GM19468 (cell line): ENCODE results near the gene TNFRSF14.
"Not testable (repeated sequence)": the region's sequence is repeated elsewhere in the genome, so short reads cannot be mapped to it uniquely, and the experiment has no call there.

Source experiments
- ATAC-seq: cut with Tn5 transposase; IDR thresholded peaks from one replicate; pipeline ENCODE4 v1.9.1; 2021; ENCODE audit warnings: mild to moderate bottlenecking, moderate library complexity, moderate number of reproducible peaks; ENCODE audit not compliant: unreplicated experiment; ENCODE audit errors: extremely low read depth

TNFRSF14 gene

DNA sequence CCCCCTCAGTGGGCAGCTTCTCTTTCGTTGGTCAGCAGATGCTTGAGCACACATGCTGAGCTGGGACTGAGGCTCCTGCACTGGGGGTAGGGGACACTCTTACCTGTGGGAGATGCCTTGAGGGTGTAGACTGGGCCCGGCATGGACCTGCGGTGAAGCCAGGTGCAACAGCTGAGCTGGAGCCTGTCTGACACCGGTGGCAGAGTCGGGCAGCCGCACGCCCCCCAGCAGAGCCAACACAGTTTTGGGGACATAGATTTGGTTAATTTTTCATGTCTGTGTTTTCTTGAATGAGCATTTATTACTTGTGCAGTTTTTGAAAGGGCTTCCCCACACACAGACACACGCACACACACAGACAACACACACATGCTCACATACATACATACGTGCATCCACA lies 20.2 kb upstream of the TNFRSF14 start:
- ATAC-seq: no peak

DNA sequence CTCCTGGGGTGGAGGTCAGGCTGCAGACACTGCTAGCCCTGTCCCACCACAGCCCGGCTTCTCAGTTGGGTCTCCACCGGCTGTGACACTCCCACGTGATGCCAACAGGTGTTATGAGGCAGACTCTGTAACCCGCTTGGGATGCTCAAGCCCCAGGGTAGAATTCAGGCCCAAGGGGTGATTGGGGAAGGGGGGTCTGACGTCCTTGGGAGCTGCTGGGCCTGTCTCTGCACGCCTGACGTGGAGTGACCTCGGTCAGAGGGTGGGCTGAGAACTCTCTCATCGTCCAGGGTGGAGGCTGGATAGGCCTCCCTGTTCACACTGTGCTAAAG lies 18.4 kb upstream of the TNFRSF14 start:
- no peak for ATAC-seq

DNA sequence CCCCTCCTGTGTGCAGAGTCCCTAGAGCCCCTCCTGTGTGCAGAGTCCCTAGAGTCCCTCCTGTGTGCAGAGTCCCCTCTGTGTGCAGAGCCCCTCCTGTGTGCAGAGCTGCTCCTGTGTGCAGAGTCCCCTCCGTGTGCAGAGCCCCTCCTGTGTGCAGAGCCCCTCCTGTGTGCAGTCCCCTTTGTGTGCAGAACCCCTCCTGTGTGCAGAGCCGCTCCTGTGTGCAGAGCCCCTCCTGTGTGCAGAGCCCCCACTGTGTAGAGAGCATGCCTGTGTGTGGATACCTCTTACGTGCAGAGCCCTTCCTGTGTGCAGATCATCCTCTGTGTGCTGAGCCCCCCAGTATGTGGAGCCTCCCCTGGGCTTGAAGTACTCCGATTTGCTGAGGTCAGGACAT lies 17.8 kb upstream of the TNFRSF14 start:
- no peak for ATAC-seq

DNA sequence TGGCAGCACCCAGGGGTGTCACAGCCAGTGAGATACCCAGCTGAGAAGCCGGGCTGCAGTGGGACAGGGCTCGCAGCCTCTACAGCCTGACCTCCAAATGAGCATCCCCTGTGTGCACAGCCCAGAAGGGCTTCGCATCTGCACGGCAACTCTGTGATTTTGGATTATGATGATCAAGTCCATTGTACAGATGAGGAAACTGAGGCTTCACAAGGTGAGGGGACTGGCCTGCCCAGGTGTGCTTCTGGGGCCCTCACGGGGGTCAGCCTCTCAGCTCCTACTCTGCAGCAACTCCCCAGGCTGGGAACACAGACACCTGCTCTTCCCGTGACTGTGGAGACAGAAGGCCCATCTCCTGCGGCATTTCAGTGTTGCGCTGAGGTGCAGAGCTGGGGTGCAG lies 17.3 kb upstream of the TNFRSF14 start:
- no peak for ATAC-seq

DNA sequence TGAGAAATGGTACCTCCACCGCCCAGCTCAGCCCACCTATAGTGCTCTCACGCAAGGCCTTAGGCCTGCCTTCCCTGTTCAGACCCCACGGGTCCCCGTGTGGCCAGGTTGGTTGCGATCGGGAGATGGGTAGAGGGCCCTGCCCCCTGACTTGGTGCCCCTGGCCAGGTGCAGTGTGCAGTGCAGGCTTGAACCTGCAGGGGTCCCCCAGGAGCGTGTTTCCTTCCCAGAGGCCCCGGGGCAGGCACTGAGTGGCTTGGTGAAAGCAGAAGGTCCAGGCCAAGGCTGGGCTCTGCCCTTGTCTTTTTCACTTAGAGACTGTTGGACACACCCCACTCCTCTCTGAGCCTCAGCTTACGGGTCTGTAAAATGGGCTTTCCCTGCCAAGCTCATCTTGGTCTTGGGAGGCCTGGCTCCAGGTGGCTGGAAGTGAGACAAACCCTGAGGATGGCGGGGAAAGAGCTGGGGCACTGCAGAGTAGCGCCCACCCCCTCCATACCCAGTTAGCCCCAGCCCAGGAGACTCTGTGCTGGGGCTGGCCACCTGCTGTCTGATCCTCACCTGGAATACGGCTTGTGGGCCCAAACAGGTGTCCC lies 16.8 kb upstream of the TNFRSF14 start:
- no peak for ATAC-seq

DNA sequence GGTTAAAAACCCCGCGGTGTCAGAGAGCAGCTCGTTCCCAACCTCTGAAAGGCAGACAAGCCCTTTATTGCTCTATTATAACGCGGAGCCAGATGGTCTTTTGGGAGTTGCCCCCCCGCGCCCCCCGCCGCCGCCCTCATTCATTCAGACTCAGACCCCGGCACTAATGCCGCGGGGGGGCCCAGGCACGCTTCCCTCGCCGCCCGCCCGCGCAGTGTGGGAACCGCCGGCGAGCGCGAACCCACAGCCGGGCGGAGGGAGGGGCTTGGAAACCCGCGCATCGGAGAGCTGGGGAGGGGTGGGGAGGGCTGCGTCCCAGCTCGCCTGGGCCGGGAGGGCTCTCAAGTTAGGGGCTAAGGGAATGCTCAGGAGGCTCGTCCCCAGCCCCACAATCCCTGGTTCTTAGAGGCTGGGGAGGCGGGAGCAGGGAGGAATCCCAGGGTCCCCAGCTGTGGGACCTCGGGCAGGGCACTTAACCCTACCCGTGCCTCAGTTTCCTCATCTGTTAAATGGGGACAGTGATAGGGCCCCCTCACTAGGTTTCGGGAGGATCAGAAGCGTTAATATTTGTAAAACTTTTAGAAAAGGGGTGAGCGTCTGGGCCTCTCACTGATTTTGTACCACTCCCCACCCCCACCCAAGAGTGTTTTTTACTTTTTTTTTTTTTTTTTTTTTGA lies 15.2 kb upstream of the TNFRSF14 start:
- no peak for ATAC-seq

DNA sequence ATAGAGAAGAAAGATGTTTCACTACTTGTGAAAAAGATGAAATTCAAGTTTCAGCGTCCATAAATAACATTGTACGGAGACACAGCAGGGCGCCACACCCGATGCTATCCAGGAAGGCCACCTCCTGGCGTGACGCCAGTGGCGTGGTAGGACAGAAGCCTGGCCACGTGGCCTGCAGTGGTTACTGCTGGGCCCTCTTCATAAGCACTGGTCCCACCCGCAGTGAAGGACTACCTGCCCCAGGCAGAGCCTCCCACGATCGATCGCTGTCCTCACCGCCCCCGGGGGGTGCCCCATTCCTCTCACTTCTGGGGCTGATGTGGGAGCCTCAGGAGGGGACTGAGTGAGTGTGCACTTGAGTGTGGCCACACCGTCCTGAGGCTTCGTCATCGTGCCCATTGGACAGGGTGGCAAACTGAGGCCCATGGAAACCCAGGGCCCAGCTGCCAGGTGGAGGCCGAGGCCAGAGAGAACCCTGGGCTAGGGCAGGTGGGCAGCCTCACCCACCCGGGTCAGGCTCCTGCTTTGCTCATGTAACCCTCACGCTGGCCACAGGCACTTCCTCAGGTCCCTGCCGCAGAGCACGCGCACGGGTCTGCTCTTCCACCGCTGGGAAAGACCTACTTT lies 14.4 kb upstream of the TNFRSF14 start:
- ATAC-seq: no peak

DNA sequence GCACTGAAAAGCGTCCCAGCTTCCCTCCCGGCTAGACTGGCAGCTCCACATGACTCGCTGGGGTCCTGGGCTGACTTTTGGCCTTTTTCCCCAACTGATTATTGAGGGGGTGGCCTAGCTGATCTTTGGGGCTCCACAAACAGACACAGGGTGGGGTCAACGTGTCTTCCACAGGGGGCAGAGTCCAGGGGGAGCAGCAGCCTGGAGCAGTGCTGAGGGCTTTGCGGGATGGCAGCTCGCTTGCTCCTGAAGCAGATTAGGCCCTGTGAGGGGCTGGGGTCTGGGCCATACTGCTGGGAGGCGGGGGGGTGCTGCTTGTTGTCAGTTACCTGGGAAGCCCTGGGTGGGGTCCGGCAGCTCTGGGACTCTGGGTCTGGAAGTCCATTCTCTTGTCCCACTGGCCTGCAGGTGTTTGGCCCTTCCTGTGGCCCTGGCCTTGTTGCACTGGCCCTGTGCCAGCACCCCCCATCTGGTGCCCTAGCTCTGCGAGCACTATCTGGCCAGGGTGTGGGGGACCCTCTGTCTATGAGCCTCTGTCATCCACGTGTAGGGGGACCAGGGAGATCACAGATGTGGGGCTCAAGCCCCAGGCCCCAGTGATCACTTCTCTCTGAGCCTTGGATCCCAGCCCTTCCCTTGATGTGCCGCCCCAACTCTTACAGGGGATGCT lies 13.8 kb upstream of the TNFRSF14 start:
- no peak for ATAC-seq

DNA sequence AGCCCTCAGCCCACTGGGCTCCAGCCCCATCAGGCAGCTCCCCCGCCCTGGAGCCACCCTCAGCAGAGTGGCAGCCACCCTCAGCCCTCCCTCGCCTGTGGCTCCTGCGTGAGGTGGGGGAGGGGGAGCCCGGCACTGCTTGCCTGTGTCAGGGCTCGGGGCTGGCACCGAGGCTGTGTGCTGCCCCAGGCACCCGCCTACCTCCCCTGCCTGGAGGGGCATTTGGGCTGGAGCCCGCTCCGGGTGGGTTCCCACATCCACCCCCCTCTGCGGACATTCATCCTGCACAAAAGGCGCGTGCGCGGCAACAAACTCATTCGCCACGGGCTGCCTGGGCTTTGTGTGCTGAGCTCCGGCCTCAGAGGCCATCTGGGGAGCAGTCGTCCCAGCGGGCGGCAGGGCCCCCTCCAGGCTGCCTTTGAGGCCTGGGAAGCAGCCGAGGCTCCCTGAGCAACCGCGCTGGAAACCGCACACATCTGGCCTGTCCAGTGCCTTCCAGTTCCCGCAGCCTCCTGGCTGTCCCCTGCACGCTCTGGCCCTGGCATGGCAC lies 12.6 kb upstream of the TNFRSF14 start:
- ATAC-seq: no peak

DNA sequence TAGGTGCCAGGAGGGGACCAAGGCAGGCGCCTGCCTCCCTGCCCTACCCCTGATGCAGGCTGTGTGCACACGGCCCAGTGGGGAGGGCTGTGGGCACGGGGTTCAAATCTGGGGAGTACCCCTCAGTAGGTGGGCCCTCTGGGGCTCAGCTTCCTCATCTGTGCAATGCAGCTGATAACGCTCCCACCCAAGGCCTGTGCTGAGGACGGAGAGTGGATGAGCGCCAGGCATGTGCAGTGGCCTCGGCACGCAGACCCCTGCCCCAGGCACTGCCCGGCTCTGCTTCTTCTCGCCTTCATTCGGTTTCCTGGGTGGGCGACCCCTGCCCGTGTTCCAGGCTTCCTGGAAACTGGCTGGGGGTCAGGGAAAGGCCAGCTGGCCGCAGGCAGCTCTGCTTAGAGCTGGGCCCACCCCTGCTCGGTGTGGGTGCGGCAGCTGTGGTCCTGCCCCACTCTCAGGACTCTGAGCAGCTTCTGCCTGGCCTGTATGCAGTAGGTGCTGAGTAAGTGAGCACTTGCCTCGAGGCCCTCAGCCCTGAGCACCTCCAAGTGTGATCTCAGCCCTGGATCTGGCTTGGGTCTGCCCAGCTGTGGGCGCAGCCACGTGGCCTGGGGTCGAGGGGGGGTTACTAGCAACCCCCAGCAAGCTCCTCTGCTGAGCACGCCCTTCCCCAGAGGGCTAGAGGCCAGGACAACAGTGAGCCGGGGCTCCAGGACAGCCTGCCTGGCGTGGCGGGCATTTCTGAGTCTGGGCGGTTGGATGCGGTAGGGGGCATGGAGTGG lies 11.9 kb upstream of the TNFRSF14 start:
- no peak for ATAC-seq

DNA sequence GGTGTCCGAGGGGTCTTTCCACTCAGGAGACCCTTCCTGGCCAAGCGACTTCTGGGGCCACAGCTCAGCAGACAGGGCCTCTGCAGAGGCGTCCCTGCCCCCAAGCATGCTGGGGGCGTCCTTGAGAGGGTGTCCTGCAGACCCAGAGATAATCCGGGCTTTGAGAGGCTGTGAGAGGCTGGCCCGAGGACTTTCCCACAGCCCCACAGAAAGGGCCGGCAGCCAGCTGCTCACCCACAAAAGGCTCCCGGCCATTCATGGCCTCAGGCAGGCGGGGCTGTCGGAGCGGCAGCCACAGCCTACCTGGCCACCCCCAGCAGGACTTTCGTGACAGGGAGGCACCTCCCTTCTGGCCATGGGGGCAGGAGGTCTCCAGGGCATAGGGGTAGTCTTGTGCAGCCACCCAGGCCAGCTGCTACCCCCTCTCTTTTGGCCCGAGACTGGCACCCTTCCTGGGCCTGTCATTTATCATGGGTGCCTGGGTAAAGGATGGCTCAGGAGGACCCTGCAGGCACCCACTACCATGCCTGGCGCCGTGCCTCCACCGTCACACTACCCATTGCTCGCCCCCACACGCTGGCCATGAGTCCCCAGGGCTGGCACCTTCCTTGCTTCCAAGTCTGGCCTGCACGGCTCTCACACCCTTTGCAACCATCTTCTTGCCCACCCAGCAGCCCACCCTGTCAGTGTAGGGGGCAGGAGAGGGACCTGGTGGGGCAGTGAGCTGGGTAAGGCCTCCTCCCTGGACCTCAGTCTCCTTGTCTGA lies 11.1 kb upstream of the TNFRSF14 start:
- no peak for ATAC-seq

DNA sequence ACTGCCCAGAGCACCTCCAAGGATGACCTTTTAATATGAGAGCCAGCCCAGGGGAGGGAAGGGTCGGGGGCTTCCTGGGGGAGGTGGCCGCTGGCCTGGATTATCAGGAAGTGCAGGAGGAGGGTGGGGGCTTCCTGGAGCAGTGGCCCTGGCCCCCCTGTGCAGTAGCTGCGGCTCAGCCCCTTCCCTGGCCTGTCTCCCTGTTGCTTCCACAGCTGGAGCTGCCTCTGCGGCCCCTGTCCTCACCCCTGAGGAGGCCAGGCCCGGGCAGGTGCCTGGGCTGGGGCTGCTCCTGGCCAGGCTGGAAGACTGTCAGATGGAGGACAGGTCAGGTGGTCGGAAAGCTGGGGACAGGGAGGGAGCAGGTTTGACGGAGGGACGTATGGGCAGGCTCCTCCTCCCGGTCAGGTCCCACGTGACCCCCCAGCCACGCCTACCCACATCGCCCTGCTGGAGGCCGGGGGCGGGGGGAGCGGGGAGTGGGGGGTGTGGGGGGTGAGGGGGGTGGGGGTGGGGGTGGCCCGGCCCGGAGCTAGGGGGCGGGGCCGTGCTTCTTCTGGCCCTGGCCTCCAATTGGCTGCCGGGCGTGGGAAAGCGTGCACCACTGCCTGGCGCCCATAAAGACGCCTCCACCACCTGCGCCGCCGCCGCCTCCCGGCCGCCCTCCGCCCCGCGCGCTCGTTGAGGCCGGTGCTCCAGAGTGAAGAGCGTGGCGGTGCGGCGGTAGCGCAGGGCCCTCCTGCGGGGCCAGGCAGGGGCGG lies 10.2 kb upstream of the TNFRSF14 start:
- ATAC-seq: no peak

DNA sequence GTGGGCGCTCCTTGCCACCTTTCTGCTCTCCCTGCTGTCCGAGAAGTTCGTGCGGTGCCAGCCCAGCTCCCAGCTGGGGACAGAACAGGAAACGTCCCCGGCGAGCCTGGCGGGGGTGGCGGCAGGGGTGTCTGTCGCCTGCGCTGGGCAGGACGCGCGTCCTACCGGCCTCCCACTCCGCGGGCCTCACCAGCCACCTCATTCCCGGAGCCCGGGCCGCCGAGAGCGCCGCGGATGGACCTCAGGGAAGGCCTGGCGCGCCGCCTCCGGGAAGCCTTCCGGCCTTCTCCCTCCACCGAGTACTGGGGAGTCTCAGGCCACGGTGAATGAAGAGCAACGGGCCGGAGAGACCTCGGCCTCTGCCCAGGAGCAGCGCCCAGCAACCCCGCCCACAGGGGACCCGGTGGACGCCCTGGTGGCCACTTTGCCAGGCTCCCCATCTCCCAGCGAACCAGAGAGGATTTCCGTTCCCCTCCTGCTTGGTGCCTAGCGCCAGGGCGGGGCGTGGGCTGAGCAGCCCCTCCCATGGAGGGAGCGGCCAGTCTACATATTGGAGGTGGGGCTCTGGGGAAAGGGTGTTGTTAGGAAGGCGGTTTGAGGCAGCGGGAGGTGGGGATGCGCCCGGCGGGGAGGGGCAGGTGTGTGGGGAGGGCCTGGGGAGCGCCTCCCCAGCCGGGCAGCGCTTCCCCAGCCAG lies 9.5 kb upstream of the TNFRSF14 start:
- ATAC-seq: no peak

DNA sequence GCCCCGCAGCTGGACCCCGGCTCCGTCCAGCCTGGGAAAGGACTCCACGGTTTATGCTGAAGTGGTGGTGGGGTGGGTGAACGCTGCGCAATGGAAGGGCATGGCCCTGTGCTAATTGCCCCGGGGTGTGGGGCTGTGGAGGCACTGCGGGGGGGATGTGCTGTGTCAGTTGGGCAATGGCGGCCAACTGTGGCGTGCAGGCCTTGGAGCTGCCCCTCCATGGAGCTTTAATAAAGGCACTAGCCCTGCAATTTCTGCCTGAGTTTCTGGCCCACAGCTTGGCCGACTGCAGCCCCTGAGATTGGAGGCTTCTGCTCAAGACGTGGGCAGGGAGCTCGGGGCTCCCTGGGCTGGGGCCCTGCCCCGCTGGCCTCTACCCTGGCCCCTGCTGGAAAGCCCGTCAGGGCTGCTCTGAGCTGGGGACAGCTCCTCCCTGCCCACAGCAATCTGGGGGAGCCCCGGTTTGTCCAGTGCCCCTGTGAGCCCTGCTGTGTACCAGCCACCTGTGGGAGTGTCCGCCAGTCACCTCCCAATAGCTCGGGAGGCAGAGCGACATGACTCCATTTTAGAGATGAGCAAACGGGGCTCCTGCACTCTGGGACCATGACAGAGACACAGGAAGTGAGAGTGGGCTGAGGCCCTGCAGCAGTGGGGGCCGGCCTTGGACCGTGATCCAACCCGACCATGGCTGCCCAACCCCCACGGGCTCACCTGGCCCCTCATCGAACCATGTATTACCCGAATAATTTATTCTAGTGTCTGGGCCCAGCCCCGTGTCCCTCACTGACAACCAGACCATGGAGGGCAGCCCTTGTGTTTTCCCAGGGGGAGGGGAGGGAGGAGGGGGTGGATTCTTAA lies 8.7 kb upstream of the TNFRSF14 start:
- ATAC-seq: no peak

DNA sequence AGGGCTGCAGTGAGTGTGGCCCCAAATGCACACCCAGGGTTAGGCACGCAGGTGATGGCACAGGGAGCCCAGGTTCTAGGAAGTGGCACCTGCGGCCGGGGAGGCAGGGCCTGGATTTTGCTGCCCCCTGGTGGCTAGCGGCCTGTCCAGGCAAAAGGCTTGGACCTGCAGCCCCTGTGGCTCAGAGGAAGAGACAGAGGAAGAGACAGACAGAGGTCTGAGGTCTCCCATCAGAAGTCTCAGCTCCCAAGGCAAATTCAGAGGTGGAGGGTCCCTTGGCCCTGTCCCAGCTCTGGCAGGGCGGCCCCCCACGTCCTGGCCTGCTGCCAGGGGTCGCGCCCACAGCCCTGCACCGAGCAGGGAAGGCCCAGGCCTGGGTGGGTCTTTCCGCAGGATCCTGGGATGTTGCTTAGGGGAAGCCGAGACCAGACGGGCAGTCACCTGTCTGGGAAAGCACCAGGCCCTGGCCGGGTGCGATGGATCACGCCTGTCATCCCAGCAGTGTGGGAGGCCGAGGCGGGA lies 8.0 kb upstream of the TNFRSF14 start:
- ATAC-seq: no peak

DNA sequence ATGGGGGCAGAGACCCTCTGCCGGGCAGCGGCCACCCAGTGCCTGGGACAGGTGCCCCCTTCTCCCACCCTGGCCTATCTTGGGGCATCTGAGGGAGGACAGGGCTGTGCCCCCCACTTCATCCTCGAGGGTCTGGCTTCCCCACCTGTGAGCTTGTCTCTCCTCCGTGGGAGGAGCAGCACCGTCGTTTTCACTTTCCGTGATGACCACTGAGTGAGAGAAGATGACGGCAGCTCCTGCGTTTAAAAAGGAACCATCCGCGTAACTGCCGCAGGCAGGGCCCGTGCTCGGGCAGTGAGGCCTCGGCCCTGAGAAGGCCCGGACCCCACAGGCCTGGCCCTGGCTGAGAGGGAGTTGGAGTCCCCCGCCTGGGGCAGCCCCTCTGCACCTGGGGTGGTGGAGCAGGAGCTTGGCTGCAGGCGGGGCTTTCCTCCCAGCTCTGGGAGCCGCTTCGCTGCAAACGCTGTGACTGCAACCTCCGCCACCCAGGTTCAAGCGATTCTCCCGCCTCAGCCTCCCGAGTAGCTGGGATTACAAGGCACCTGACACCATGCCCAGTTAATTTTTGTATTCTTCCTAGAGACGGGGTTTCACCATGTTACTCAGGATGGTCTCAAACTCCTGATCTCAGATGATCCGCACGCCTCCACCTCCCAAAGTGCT lies 6.7 kb upstream of the TNFRSF14 start:
- ATAC-seq: not testable (repeated sequence)
